ENCODE data around the gene SEMA3B. TPM values are rescaled to one million over a fixed set of nuclear protein-coding genes. Genes with fewer than 3 reads are reported as not detected.
A peak's percentile ranks its signal among the peaks of the same experiment; 100 is the strongest.
"Not testable (repeated sequence)": the region's sequence is repeated elsewhere in the genome, so short reads cannot be mapped to it uniquely, and the experiment has no call there.

Gene SEMA3B
- 43.9 TPM for polyA plus RNA-seq (ENCODE audit: insufficient read length)

DNA sequence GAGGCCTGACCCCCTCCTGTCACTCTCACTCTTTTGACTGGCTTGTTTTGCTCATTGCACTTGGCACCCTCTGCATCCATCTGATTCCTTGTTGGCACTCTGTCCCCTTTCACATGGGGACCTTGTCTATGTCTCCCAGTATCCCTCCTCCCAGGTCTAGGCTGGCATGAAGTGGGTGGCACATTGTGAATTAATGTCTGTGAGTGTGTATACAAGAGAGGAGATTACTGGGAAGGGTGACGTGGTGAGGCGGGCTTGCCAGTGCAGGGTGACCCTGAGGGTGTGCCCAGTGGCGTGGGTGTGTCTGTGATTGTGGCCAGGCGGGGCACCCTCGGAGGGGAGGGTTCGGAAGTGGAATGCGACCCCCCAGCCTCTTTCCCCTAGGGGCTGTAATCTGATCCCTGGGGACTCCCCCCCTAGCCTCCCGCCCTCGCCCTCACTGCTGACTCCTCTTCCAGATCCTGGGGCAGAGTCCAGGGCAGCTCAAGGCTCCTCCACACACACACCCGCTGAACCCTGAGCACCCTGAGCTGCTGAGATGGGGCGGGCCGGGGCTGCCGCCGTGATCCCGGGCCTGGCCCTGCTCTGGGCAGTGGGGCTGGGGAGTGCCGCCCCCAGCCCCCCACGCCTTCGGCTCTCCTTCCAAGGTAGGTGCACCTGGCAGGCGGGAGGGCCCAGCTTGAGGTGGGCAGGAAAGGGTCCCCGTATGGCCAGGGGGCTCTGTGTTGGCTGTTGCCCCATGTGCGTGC is at the start of gene SEMA3B:
SEMA3B (plus strand) TSS at position 445 of the 749 bp plus-strand sequence; CDS start at position 539, 94 bp downstream.
- no peak for DNase-seq

GRCh38 chr3:50219285-50219684 is 49.7 kb upstream of the SEMA3B start:
- no peak for DNase-seq

DNA sequence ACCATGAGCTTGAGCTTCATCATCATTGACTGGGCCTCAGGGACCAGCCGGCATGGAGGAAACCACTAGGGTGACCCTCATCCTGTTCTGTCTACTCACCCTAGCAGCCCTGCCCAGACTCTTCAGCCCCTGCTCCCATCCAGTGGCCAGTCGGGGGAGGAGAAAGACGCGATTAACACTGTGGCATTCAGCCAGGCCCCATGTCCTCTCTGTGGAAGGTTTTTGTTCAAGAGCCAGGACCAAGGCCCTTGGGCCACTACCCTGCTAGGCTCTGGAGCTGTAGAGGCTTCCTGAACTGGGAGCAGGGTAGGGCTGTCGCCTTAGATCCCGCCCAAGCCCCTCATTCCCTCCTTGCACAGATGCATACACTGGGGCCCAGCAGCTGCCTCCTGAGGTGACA is 48.8 kb upstream of the SEMA3B start:
- no peak for DNase-seq

DNA sequence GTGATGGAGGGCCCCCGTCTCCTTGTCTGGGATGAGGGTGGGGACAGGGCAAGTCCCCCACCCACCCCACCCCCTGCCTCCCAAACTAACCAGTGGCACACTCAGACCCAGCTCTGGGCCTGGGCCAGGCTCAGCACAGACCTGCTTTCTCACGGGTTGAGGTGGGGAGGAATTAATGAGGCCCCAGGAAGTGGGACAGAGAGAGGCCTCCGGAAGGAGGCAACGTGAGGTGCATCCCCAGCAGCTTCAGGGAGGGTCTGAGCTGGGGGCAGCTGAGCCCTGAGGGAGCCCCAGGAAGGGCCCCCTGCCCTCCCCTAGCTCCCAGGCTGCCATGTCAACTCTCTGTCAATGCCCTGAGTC is 47.9 kb upstream of the SEMA3B start:
- DNase-seq = no peak

DNA sequence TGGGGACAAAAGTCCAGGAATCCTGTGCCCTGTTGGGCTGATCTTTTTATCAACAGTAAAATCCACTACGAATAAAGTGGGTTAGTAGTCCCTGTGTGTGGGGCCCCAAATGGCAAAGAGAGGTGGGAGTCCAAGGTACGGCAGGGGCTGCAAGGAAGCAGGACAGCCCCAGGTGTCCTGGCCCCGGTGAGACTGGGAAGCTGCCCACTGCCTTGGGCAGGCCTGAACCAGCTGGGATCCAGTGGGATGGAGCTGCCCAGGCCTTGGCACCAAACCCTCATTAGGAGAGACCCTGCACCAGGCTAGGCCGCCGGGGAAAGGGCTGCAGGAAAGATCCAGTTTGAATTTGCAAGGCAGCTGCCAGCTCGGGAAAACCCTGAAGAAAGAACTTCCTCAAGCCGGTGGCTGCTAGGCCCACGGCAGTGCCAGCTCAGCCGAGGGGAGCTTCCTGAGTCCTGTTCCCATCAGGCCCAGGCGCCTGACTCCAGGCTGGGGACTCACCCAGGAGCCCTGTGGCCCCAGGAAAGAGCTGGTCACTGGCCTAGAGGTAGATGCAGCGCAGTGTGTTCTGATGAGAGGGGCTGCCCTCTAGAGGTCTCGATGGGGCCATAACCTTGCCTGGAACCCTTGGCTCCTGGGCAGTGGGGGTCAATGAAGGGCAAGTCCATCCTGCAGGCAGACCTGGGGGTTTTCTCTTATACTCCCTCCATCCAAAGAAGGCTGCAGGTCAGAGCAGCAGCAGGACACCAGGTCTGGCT is 47.4 kb upstream of the SEMA3B start:
- no peak for DNase-seq

DNA sequence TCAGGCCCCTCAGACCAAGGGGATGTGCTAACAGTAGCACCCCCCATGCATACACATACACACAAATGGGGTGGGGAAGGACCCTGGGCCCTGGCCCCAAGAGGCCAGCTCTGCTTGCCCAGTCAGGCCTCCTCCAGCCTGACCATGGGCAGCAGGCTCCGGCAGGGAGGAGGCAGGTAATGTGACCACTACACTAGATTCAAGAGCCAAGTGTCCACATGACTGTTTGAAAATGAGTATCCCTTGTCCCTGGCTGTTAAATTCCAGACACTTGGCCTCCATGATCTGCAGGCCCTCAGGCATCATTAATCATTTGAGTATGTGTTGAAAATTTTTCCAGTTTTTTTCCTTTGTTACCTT is 46.8 kb upstream of the SEMA3B start:
- no peak for DNase-seq

- DNase-seq = no peak
Observed at GRCh38 chr3:50224639-50225038, 44.3 kb upstream of the SEMA3B start.

DNA sequence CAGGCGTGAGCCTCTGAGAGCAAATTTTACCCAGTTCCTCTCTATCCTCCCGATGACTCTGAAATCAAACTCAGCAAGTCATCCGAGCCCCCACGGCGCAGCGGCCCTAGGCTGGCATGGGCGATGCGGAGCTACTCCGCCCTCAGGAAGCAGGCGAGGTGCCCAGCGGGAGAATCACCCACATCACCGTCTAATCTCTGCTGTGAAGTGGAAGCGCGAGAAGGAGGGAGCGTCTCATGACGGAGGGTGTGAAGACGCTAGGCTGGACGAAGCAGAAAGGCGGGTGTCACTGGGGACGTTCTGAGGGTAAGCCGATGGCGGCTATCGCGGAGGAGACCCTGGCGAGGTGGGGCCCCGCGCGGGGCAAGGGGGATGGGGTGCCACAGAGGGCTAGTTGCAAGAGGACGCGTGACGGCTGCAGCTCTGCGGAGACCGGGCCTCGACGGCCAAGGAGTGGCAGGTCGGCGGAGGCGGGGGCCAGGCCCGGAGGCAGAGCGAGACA is 42.0 kb upstream of the SEMA3B start:
- peak; percentile 58 for DNase-seq

- DNase-seq = peak; percentile 93
Observed at GRCh38 chr3:50227390-50228183, 41.4 kb upstream of the SEMA3B start.

DNA sequence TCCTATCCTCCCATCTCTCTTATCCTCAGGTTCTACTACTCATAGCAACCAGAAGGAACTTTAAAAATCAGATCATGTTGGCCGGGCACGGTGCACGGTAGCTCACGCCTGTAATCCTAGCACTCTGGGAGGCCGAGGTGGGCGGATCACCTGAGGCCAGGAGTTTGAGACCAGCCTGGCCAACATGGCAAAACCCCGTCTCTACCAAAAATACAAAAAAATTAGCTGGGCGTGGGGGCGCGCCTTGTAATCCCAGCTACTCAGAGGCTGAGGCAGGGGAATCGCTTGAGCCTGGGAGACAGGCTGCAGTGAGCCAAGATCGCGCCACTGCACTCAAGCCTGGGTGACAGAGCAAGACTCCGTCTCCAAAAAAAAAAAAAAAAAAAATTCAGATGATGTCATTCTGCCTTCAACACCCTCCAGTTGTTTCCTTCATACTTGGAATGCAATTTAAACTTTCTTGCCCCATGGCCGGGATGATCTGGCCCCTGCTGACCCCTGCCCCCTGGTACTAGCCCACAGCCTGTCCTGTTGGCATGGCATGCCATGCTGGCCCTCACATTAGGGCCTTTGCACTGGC is 40.7 kb upstream of the SEMA3B start:
- not testable (repeated sequence) for DNase-seq

- no peak for DNase-seq
Observed at GRCh38 chr3:50229490-50229889, 39.5 kb upstream of the SEMA3B start.

GRCh38 chr3:50230104-50230793 is 38.7 kb upstream of the SEMA3B start:
- DNase-seq = no peak

GRCh38 chr3:50230794-50231125 is 38.2 kb upstream of the SEMA3B start:
- no peak for DNase-seq

GRCh38 chr3:50231581-50231980 is 37.4 kb upstream of the SEMA3B start:
- DNase-seq = no peak

- DNase-seq = no peak
Observed at GRCh38 chr3:50232303-50232702, 36.6 kb upstream of the SEMA3B start.

DNA sequence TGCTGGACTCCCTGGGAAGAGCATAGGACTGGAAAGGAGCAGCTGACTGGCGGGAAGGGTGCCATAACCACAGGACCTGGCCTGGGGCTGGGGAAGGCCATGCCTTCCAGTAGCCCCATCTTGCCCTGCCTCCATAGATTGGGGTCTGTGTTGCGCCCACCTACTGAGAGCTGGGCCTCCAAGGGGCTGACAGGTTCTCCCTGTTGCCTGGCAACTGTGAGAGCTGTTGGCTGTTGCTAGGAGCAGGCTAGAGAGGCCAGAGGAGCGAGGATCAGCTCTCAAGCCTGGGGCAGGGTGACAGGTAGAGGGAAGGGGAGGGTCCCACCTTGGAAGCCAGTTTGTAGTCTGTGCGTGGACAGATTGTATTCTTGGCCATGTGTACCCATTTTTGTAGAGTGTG is 35.8 kb upstream of the SEMA3B start:
- no peak for DNase-seq

- DNase-seq = peak; percentile 99
Observed at GRCh38 chr3:50235716-50236483, 33.0 kb upstream of the SEMA3B start, which contains the start of gene GNAI2. TSS of gene GNAI2 (plus strand) at chr3:50236204. CDS start at chr3:50236336, 132 bp downstream.

GRCh38 chr3:50236484-50237132 is 32.3 kb upstream of the SEMA3B start:
- no peak for DNase-seq

- no peak for DNase-seq
Observed at GRCh38 chr3:50237133-50237651, 31.8 kb upstream of the SEMA3B start.

DNA sequence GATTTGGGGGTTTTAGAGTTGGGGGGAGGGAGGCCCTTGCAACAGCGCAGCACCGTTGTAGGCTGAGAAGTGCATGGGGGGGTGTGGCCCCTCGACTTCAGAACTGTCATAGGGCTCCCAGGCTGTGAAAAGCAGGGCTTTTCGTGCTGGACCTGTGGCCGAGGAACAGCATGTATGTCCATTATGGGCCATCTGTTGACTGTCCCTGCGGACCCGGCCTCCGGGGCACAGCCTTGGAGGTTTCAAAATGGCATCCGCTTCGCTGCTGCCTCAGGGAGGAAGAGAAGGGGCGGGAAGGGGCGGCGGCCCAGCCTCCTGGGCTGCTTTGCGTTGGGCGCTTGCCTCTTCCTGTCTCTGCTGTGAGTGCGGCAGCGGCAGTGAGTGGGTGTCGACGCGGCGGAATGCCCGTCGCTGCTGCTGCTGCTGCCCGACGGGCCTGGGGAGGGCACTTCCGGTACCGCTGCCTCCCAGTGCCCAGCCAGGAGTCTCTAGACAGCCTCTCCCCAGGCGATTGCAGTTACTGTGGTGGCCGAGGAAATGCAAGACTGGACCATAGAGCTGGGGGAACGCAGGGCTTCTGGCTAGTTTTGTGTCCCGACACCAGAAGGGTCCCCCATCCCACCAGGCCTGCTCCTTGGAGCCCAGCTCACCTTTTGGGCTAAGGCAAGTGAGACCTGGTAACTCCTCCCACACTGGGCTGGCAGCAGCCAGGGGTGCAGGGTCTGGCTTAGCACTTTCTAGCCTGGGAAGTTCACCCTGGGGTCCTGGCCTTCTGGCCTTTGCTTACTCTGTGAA is 31.0 kb upstream of the SEMA3B start:
- DNase-seq = peak; percentile 72

Measured in hindlimb muscle (tissue), 1 donor.